Tibial artery (tissue), 4 donors: ENCODE measurements around the gene UGT1A6.
A peak's percentile ranks its signal among the peaks of the same experiment; 100 is the strongest.

Experiments used
- DNase-seq, 2 donors: peaks; one replicate each; pipeline ENCODE4 v3.0.0-alpha.2; 2019
- H3K27ac ChIP-seq, 2 donors: fragments of 200-600 bp; sonication (generic) in 1 of 2; 1 replicate in 1 of 2; 2 replicates in 1 of 2; pipeline ENCODE4 v1.5.1; 2018 to 2019; ENCODE audit warnings: mild to moderate bottlenecking in 1 of 2
- H3K27me3 ChIP-seq, 2 donors: fragments of 200-600 bp; sonication (generic) in 1 of 2; one replicate each; pipeline versions ENCODE4 v1.5.1 to v1.6.0; 2016 to 2019
- H3K36me3 ChIP-seq, 3 donors: fragments of 200-600 bp; sonication (generic) in 2 of 3; one replicate each; pipeline ENCODE4 v1.5.1; 2016 to 2019; ENCODE audit warnings: mild to moderate bottlenecking in 2 of 3
- H3K4me1 ChIP-seq, 4 donors: fragments of 200-600 bp; sonication (generic) in 2 of 4; 1 replicate in 3 of 4; 2 replicates in 1 of 4; pipeline ENCODE4 v1.5.1; 2016 to 2019
- H3K4me3 ChIP-seq, 2 donors: fragments of 200-600 bp; sonication (generic) in 1 of 2; 1 replicate in 1 of 2; 2 replicates in 1 of 2; pipeline ENCODE4 v1.5.1; 2018 to 2019; ENCODE audit warnings: mild to moderate bottlenecking in 2 of 2
- H3K9me3 ChIP-seq, 3 donors: fragments of 200-600 bp; sonication (generic) in 1 of 3; one replicate each; pipeline ENCODE4 v1.5.1; 2016 to 2019
- intact Hi-C: fragments of 100-400 bp; cut with DNase I; formaldehyde crosslinking; loops from one replicate; pipeline ENCODE4 v1.15.0; 2023; ENCODE audit warnings: low total_unique reads
- TF ChIP-seq, protein P1 (sequence below), 2 experiments: fragments of 200-600 bp in 1 of 2; fragments of 450-650 bp in 1 of 2; IDR thresholded peaks; one replicate each; pipeline ENCODE4 v1.5.1; 2017 to 2019; ENCODE audit warnings: antibody characterized with exemption in 2 of 2, mild to moderate bottlenecking in 1 of 2, moderate library complexity in 1 of 2

Gene UGT1A6

DNA sequence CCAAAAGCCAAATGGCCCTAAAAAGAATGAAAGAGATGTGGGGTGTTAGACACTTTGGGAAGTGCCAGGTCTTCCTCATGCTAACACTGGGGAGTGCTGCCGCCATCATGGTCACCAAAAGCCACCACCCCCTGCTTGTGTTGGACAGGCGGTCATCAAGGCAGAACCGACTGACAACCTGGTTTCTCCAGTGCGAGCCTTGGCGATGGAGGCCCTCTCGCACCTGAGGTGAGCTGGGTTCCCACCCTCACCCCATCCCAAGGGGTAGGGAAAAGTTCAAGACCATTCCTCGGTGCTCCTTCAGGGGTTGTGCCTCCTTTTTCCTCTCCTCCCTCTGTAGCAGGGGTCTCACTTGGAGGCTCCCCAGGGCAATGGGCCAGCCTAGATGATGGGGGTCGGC is 119.0 kb downstream of the UGT1A6 start:
- intact Hi-C loops: no loop called here
- Histone ChIP-seq H3K27me3 (peaks cover 0 to 9% of the 10 kb centered on the region in 2 donors), H3K9me3 (peaks cover 0 to 4% (median 0%) of the 10 kb centered on the region in 3 donors), H3K36me3 (no peaks in the 10 kb centered on the region), H3K4me3 (no peak overlapping the region), H3K27ac (no peak overlapping the region), H3K4me1 (no peaks in the 10 kb centered on the region)
- peak in 1 of 2 donors; percentile 7 for DNase-seq
- TF ChIP-seq, protein P1, sequence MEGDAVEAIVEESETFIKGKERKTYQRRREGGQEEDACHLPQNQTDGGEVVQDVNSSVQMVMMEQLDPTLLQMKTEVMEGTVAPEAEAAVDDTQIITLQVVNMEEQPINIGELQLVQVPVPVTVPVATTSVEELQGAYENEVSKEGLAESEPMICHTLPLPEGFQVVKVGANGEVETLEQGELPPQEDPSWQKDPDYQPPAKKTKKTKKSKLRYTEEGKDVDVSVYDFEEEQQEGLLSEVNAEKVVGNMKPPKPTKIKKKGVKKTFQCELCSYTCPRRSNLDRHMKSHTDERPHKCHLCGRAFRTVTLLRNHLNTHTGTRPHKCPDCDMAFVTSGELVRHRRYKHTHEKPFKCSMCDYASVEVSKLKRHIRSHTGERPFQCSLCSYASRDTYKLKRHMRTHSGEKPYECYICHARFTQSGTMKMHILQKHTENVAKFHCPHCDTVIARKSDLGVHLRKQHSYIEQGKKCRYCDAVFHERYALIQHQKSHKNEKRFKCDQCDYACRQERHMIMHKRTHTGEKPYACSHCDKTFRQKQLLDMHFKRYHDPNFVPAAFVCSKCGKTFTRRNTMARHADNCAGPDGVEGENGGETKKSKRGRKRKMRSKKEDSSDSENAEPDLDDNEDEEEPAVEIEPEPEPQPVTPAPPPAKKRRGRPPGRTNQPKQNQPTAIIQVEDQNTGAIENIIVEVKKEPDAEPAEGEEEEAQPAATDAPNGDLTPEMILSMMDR (IDR thresholded peaks at IDR 0.05): no peak

DNA sequence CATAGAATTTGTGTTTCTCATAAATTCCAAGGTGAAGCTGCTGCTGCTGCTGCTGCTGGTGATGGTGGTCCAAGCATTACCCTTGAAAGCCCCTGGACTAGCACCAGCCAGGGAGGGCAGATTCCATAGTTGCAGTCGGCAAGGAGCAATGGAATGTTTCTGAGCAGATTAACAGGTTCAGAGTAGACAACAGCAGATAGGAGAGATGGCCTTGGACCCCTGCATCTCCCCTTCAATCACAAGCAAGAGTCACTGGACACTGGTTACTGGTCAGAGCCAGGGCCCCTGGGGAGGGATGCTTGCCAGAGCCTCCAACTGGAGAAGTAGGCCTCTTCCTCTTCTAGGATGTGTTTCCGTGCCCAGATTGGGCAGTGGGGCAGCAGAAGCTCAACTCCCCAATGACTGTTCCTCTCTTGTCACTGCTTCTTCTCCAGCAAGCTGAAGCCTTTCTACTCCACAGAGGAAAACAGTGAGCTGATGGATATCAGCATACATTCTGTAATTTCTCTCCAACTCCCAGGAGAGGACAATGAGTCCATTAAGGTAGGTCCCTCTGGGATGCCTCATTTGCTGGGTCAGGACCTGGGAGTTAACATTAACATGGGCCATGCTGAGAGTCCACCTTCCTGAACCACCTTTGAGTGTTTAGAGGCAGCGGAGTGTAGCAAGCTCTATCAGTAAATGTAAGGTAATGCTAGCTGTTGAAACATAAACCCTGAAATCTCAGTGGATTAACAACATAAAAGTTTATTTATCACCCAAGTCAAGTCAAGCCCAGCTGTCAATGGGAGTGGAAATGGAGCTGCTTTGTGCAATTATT is 120.8 kb downstream of the UGT1A6 start:
- H3K36me3 ChIP-seq: no peaks in the 10 kb centered on the region
- H3K4me1 ChIP-seq: no peaks in the 10 kb centered on the region
- no peak overlapping the region for H3K27ac ChIP-seq
- intact Hi-C loops: no loop called here
- H3K27me3 ChIP-seq: peaks cover 0 to 5% of the 10 kb centered on the region in 2 donors
- DNase-seq: peak; percentile 10 to 38
- H3K4me3 ChIP-seq: no peak overlapping the region
- TF ChIP-seq, protein P1 (IDR thresholded peaks at IDR 0.05): no peak
- H3K9me3 ChIP-seq: peaks cover 0 to 4% (median 0%) of the 10 kb centered on the region in 3 donors

DNA sequence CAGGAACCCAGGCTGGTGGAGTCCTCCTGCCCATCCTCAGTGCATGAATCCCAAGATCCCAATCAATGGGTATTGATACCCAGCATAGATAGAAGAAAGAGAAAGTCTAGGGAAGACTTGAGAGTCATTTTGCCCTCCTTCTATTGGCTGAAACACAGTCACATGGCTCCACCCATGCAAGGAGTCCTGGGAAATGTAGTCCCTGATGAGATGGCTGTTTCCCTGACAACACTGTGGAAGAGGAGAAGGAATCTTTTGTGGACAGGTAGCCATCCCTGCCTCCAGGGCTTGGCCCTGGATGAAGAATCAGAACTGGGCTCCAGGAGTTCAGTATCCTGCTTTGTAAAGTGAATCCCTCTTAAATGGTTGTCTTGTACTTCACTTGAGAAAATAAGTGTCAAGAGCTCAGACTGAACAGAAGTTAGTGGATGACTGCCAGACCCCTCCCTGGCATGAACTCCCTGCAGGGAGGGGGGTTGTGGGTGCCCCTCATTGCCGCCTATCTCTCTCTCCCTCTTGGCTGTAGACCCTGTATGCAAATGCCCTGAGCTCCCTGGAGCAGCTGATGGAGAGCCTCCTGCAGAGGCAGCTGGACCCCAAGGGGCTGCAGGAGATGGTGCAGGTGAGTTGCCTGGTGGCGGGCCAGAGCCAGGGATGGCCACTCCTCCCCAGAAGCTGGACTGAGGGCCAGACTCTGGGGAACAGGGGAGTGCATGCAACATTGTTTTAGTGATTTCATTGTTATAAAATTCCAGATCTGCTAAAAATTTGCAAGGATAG is 121.6 kb downstream of the UGT1A6 start:
- peaks cover 0 to 3% of the 10 kb centered on the region in 2 donors for H3K27me3 ChIP-seq
- H3K36me3 ChIP-seq: no peaks in the 10 kb centered on the region
- H3K4me3 ChIP-seq: no peak overlapping the region
- no peaks in the 10 kb centered on the region for H3K4me1 ChIP-seq
- H3K9me3 ChIP-seq: peaks cover 0 to 4% (median 0%) of the 10 kb centered on the region in 3 donors
- peak; percentile 12 to 45 for DNase-seq
- H3K27ac ChIP-seq: no peak overlapping the region
- intact Hi-C loops: no loop called here
- TF ChIP-seq, protein P1 (IDR thresholded peaks at IDR 0.05): no peak

DNA sequence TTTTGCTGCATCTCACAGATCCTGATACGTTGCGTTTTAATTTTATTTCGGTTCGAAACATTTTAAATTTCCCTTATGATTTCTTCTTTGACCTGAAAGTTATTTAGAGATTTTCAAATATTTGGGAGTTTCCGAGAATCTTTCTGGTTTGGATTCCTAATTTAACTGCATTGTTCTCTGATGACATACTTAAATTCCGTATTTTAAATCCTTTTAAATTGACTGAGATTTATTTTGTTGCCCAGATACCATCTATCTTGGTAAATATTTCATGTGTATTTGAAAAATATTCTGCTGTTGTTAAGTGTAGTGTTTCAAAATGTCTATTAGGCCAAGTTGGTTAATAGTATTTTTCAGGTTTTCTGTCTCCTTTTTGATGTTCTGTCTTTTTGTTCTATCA is 123.2 kb downstream of the UGT1A6 start:
- no peaks in the 10 kb centered on the region for H3K36me3 ChIP-seq
- peaks cover 0 to 3% of the 10 kb centered on the region in 2 donors for H3K27me3 ChIP-seq
- intact Hi-C loops: no loop called here
- H3K4me1 ChIP-seq: no peaks in the 10 kb centered on the region
- TF ChIP-seq, protein P1 (IDR thresholded peaks at IDR 0.05): no peak
- H3K4me3 ChIP-seq: no peak overlapping the region
- no peak overlapping the region for H3K27ac ChIP-seq
- no peak for DNase-seq
- H3K9me3 ChIP-seq: peaks cover 0 to 4% (median 0%) of the 10 kb centered on the region in 3 donors

DNA sequence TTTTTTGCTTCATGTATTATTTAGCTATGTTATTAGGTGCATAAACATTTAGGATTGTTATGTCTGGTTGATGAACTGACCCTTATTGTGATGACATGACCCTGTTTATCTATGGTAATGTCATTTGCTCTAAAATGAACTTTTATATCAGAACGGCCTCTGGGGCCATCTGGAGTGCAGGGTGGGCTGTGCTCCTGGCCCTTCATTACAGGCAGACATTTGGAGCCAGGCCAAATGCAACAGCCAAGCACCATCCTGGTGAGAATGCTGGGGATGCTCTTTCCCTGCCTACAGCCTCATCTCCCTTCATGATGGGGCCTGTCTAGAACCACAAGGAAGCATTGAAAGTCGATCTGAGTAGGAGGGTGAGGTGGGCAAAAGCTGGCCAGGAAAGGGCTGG is 123.6 kb downstream of the UGT1A6 start:
- peaks cover 0 to 4% (median 0%) of the 10 kb centered on the region in 3 donors for H3K9me3 ChIP-seq
- H3K27ac ChIP-seq: no peak overlapping the region
- peaks cover 0 to 1% of the 10 kb centered on the region in 2 donors for H3K27me3 ChIP-seq
- H3K36me3 ChIP-seq: no peaks in the 10 kb centered on the region
- H3K4me3 ChIP-seq: no peak overlapping the region
- TF ChIP-seq, protein P1 (IDR thresholded peaks at IDR 0.05): no peak
- no peaks in the 10 kb centered on the region for H3K4me1 ChIP-seq
- no peak for DNase-seq
- intact Hi-C loops: no loop called here
